ENCODE results near the gene TMEM145. TPM values are rescaled to one million over a fixed set of nuclear protein-coding genes. Genes with fewer than 3 reads are reported as not detected.

The TMEM145 gene
- total and polyA plus RNA-seq, 9 of the 15 experiments (the other 6 are each of a cell fraction or from before 2014, with no cell fraction given) = 0.80 to 5.5 (median 1.9) TPM; not detected in 3

DNA sequence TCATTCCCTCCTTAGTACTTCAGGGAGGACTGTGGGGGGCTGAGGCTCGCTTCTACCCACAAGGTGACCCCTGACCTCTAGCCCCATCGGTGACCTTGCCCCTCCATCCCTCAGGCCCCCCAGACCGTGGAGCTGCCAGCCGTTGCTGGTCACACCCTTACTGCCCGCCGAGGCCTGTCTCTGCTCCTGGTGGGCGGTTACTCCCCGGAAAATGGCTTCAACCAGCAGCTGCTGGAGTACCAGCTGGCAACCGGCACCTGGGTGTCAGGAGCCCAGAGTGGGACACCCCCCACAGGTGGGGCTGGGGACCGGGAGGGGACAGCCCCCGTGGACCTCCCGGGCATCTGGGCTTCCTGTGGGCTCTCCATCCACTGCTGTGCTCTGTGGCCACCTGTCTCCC is 44.2 kb downstream of the TMEM145 start:
- ChIA-PET CTCF (ENCODE audit: low intra/inter-chr PET ratio) (no interaction called here), POLR2A (no interaction called here)
- no peaks in the 10 kb centered on the region for H3K79me2 ChIP-seq (ENCODE audit: control insufficient read depth, insufficient read depth, low read length)
- H3K4me2 ChIP-seq (ENCODE audit: insufficient read depth, low read length) = no peak overlapping the region
- in situ Hi-C loops (cut with MboI) = no loop called here
- H4K20me1 ChIP-seq (replicated peaks; ENCODE audit: control insufficient read depth, insufficient read depth, low read length) = no peaks in the 10 kb centered on the region
- no peaks in the 10 kb centered on the region for H3K9me3 ChIP-seq (replicated peaks; ENCODE audit: control insufficient read depth, insufficient read depth, low read depth, low read length)
- no peak overlapping the region for H3K4me3 ChIP-seq
- 87% methylated on average over 8 of the region's 12 CpGs for WGBS (ENCODE audit: insufficient coverage, low coverage, missing lambda C conversion rate)
- no peak overlapping the region for H3K27ac ChIP-seq (ENCODE audit: extremely low read depth, low read depth, low read length)
- H3K36me3 ChIP-seq (ENCODE audit: control insufficient read depth, insufficient read depth, low read length) = peaks cover 4% of the 10 kb centered on the region; the same call in 1 of the 3 replicates
- no peaks in the 10 kb centered on the region for H3K9me1 ChIP-seq (ENCODE audit: control insufficient read depth, insufficient read depth, low read length)
- H3K9ac ChIP-seq (ENCODE audit: insufficient read depth in 1 of 2, low read depth in 2 of 2, low read length in 2 of 2) = no peak overlapping the region; a peak in 1 of 4 replicates
- no peak overlapping the region for H2AFZ ChIP-seq (ENCODE audit: low read depth, low read length)
- DNase-seq (ENCODE audit: extremely low read depth in 1 of 4, low spot score in 3 of 4) = no peak
- H3K27me3 ChIP-seq (ENCODE audit: control insufficient read depth in 2 of 2, insufficient read depth in 2 of 2, low read length in 2 of 2) = no peaks in the 10 kb centered on the region
- ATAC-seq = no peak
- H3K4me1 ChIP-seq (replicated peaks in 1 of 2; ENCODE audit: control insufficient read depth in 2 of 2, insufficient read depth in 2 of 2, low read length in 2 of 2) = peaks cover 0 to 29% of the 10 kb centered on the region in 2 experiments; a peak in 2 of 5 replicates
- no peak for FAIRE-seq
- BruUV-seq (replicated peaks) = no TSS peak
- intact Hi-C loops (cut with micrococcal nuclease) = no loop called here
- TF ChIP-seq NR2F6 (CRISPR knock-in tag; IDR thresholded peaks at IDR 0.05) (no peak), ZFX (CRISPR knock-in tag; IDR thresholded peaks at IDR 0.05) (no peak), EP300 (IDR thresholded peaks at IDR 0.05; ENCODE audit: low read length) (no peak), GATAD2B (IDR thresholded peaks at IDR 0.05; ENCODE audit: borderline replicate concordance) (no peak), TSC22D4 (tag; IDR thresholded peaks at IDR 0.05) (no peak), ZNF717 (CRISPR knock-in tag; IDR thresholded peaks at IDR 0.05) (no peak), FOS (IDR thresholded peaks at IDR 0.05; ENCODE audit: extremely low read depth, insufficient read length) (no peak), PPARD (CRISPR knock-in tag; IDR thresholded peaks at IDR 0.05) (no peak), FIP1L1 (IDR thresholded peaks at IDR 0.05; ENCODE audit: low read depth, low read length, poor library complexity, severe bottlenecking) (no peak), CCAR2 (IDR thresholded peaks at IDR 0.05; ENCODE audit: low read depth, low read length) (no peak), HIVEP1 (CRISPR knock-in tag; IDR thresholded peaks at IDR 0.05) (no peak), PHB (CRISPR knock-in tag; IDR thresholded peaks at IDR 0.05) (no peak), ZBTB8A (IDR thresholded peaks at IDR 0.05; ENCODE audit: partially characterized antibody) (no peak), EP400 (IDR thresholded peaks at IDR 0.05) (no peak)
- TF ChIP-seq, protein P1, sequence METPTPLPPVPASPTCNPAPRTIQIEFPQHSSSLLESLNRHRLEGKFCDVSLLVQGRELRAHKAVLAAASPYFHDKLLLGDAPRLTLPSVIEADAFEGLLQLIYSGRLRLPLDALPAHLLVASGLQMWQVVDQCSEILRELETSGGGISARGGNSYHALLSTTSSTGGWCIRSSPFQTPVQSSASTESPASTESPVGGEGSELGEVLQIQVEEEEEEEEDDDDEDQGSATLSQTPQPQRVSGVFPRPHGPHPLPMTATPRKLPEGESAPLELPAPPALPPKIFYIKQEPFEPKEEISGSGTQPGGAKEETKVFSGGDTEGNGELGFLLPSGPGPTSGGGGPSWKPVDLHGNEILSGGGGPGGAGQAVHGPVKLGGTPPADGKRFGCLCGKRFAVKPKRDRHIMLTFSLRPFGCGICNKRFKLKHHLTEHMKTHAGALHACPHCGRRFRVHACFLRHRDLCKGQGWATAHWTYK (CRISPR knock-in tag; IDR thresholded peaks at IDR 0.05) = no peak
- TF ChIP-seq, protein P2, sequence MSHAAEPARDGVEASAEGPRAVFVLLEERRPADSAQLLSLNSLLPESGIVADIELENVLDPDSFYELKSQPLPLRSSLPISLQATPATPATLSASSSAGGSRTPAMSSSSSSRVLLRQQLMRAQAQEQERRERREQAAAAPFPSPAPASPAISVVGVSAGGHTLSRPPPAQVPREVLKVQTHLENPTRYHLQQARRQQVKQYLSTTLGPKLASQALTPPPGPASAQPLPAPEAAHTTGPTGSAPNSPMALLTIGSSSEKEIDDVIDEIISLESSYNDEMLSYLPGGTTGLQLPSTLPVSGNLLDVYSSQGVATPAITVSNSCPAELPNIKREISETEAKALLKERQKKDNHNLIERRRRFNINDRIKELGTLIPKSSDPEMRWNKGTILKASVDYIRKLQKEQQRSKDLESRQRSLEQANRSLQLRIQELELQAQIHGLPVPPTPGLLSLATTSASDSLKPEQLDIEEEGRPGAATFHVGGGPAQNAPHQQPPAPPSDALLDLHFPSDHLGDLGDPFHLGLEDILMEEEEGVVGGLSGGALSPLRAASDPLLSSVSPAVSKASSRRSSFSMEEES (CRISPR knock-in tag; IDR thresholded peaks at IDR 0.05) = no peak
- TF ChIP-seq, protein P3, sequence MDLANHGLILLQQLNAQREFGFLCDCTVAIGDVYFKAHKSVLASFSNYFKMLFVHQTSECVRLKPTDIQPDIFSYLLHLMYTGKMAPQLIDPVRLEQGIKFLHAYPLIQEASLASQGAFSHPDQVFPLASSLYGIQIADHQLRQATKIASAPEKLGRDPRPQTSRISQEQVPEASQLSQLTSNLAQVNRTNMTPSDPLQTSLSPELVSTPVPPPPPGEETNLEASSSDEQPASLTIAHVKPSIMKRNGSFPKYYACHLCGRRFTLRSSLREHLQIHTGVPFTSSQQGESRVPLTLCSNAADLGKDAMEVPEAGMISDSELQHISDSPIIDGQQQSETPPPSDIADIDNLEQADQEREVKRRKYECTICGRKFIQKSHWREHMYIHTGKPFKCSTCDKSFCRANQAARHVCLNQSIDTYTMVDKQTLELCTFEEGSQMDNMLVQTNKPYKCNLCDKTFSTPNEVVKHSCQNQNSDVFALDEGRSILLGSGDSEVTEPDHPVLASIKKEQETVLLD (IDR thresholded peaks at IDR 0.05) = no peak

Data from K562 (cell line).